OCI-LY1 (cell line): Measurements from ENCODE around the gene HDLBP.

Experiments
- H2AFZ ChIP-seq: fragments of 200-600 bp; sonication (generic), shearing (Covaris generic); 2 replicates; pipeline ENCODE4 v1.6.0; 2014; ENCODE audit warnings: antibody characterized with exemption, mild to moderate bottlenecking, low read length
- H3F3A ChIP-seq: fragments of 200-600 bp; sonication (generic), shearing (Covaris generic); 2 replicates; pipeline ENCODE4 v1.6.0; 2014; ENCODE audit warnings: mild to moderate bottlenecking, antibody characterized with exemption, low read length, moderate library complexity; ENCODE audit not compliant: insufficient read depth
- H3K27ac ChIP-seq: fragments of 200-600 bp; sonication (generic); 2 replicates; pipeline ENCODE4 v1.5.1; 2014; ENCODE audit warnings: low read length, mixed run types, mild to moderate bottlenecking, low read depth; ENCODE audit not compliant: poor library complexity, severe bottlenecking
- H3K27me3 ChIP-seq: fragments of 200-600 bp; sonication (generic); 2 replicates; pipeline ENCODE4 v1.6.0; 2014; ENCODE audit warnings: antibody characterized with exemption, mild to moderate bottlenecking, low read length, moderate library complexity; ENCODE audit not compliant: insufficient read depth
- H3K36me3 ChIP-seq: fragments of 200-600 bp; sonication (generic); 2 replicates; pipeline ENCODE4 v1.6.1; 2014; ENCODE audit warnings: mild to moderate bottlenecking, antibody characterized with exemption, low read length, moderate library complexity, mixed read lengths; ENCODE audit not compliant: insufficient read depth
- H3K4me1 ChIP-seq: fragments of 200-600 bp; sonication (generic); 2 replicates; pipeline ENCODE4 v1.5.1; 2014; ENCODE audit warnings: mild to moderate bottlenecking, low read length, moderate library complexity; ENCODE audit not compliant: insufficient read depth, severe bottlenecking
- H3K4me2 ChIP-seq: fragments of 200-600 bp; sonication (generic), shearing (Covaris generic); 2 replicates; pipeline ENCODE4 v1.6.1; 2014; ENCODE audit warnings: low read length
- H3K4me3 ChIP-seq: fragments of 200-600 bp; sonication (generic); 2 replicates; pipeline ENCODE4 v1.5.1; 2014; ENCODE audit warnings: low read length, low read depth, mild to moderate bottlenecking, mixed read lengths; ENCODE audit not compliant: poor library complexity, severe bottlenecking
- H3K79me2 ChIP-seq: fragments of 200-600 bp; shearing (Covaris generic); 2 replicates; pipeline ENCODE4 v1.6.1; 2016; ENCODE audit warnings: mixed run types, low read length, mixed read lengths; ENCODE audit not compliant: insufficient read depth
- H3K9ac ChIP-seq: fragments of 200-600 bp; sonication (generic), shearing (Covaris generic); 2 replicates; pipeline ENCODE4 v1.6.1; 2014; ENCODE audit warnings: mild to moderate bottlenecking, low read length, mixed read lengths
- H3K9me2 ChIP-seq: fragments of 200-600 bp; sonication (generic), shearing (Covaris generic); 2 replicates; pipeline ENCODE4 v1.6.1; 2014; ENCODE audit warnings: low read depth, mild to moderate bottlenecking, low read length, mixed read lengths
- H3K9me3 ChIP-seq: fragments of 200-600 bp; shearing (Covaris generic); 2 replicates; pipeline ENCODE4 v1.6.1; 2014; ENCODE audit warnings: low read length, mixed read lengths
- H4K20me1 ChIP-seq: fragments of 200-600 bp; sonication (generic), shearing (Covaris generic); 2 replicates; pipeline ENCODE4 v1.6.0; 2016; ENCODE audit warnings: mild to moderate bottlenecking, low read length; ENCODE audit not compliant: insufficient read depth
- CTCF ChIP-seq: fragments of 200-600 bp; sonication (generic), shearing (Covaris generic); IDR thresholded peaks from 2 replicates; pipeline ENCODE4 v1.5.1; 2017; ENCODE audit warnings: mild to moderate bottlenecking, antibody characterized with exemption, low read length, moderate library complexity, mixed read lengths
- EZH2 ChIP-seq: fragments of 200-600 bp; sonication (generic), shearing (Covaris generic); IDR thresholded peaks from 2 replicates; pipeline ENCODE4 v1.8.0; 2017; ENCODE audit warnings: borderline replicate concordance, mixed run types, mild to moderate bottlenecking, antibody characterized with exemption, low read length, moderate library complexity, mixed read lengths

Gene HDLBP

DNA sequence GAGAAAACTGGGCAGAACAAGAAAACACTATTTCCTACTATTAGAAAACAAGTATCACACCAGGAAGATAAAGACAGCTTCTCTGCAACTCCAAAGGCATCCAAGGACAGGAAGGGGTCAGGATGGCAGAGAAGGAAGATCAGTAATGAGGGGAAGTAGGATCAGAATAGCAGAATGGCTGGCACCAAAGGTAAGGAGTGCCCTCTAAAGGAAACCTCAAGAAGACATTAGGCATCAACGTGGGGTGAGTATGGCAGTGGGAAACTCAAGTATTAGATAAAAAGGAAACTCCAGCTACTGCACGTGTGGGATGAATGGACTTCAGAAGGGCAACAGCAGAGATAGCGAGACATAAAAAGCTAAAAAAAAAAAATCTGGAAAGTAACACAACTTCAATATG, 25.9 kb downstream of the HDLBP start:
- Histone ChIP-seq H3K4me2 (no peak overlapping the region), H4K20me1 (no peaks in the 10 kb centered on the region), H3F3A (no peaks in the 10 kb centered on the region), H2AFZ (no peak overlapping the region), H3K27me3 (no peaks in the 10 kb centered on the region), H3K4me1 (no peaks in the 10 kb centered on the region), H3K27ac (no peak overlapping the region), H3K79me2 (peaks cover 46% of the 10 kb centered on the region), H3K9me3 (no peaks in the 10 kb centered on the region), H3K4me3 (no peak overlapping the region), H3K9ac (no peak overlapping the region), H3K9me2 (no peaks in the 10 kb centered on the region), H3K36me3 (no peaks in the 10 kb centered on the region)
- TF ChIP-seq CTCF: peak; percentile 27; the same call in 1 of the 2 replicates
- TF ChIP-seq EZH2: no peak

GRCh38 chr2:241289053-241289452, 26.4 kb downstream of the HDLBP start:
- Histone ChIP-seq H3K36me3 (no peaks in the 10 kb centered on the region), H3K27me3 (no peaks in the 10 kb centered on the region), H2AFZ (no peak overlapping the region), H3K9me2 (no peaks in the 10 kb centered on the region), H3K4me2 (no peak overlapping the region), H3K27ac (no peak overlapping the region), H3K9me3 (no peaks in the 10 kb centered on the region), H3K4me3 (no peak overlapping the region), H3K79me2 (peaks cover 41% of the 10 kb centered on the region), H4K20me1 (no peaks in the 10 kb centered on the region), H3F3A (no peaks in the 10 kb centered on the region), H3K9ac (no peak overlapping the region), H3K4me1 (no peaks in the 10 kb centered on the region)
- TF ChIP-seq CTCF: no peak
- TF ChIP-seq EZH2: no peak

GRCh38 chr2:241288324-241288888, 27.1 kb downstream of the HDLBP start:
- Histone ChIP-seq H3K27ac (no peak overlapping the region), H3F3A (no peaks in the 10 kb centered on the region), H3K4me2 (no peak overlapping the region), H3K4me3 (no peak overlapping the region), H3K27me3 (no peaks in the 10 kb centered on the region), H3K79me2 (peaks cover 36% of the 10 kb centered on the region), H4K20me1 (no peaks in the 10 kb centered on the region), H3K9me3 (no peaks in the 10 kb centered on the region), H3K9me2 (no peaks in the 10 kb centered on the region), H3K4me1 (no peaks in the 10 kb centered on the region), H3K9ac (no peak overlapping the region), H3K36me3 (no peaks in the 10 kb centered on the region), H2AFZ (no peak overlapping the region)
- TF ChIP-seq CTCF (no peak), EZH2 (no peak)
